Ovary (tissue), 3 donors: ENCODE data around the gene DHX38.

Source experiments
- EP300 ChIP-seq: sonication (generic); formaldehyde crosslinking; IDR thresholded peaks from one replicate; pipeline ENCODE4 v1.6.1; 2017; ENCODE audit warnings: antibody characterized with exemption
- TF ChIP-seq, protein P1 (sequence below), 3 donors: fragments of 450-650 bp in 2 of 3; fragments of 200-600 bp in 1 of 3; IDR thresholded peaks; one replicate each; pipeline versions ENCODE4 v1.5.1 to v1.8.0; 2016 to 2022; ENCODE audit warnings: antibody characterized with exemption in 3 of 3, mild to moderate bottlenecking in 1 of 3
- donor health status: DM: no; HTN: no; CAD: no.

DNA sequence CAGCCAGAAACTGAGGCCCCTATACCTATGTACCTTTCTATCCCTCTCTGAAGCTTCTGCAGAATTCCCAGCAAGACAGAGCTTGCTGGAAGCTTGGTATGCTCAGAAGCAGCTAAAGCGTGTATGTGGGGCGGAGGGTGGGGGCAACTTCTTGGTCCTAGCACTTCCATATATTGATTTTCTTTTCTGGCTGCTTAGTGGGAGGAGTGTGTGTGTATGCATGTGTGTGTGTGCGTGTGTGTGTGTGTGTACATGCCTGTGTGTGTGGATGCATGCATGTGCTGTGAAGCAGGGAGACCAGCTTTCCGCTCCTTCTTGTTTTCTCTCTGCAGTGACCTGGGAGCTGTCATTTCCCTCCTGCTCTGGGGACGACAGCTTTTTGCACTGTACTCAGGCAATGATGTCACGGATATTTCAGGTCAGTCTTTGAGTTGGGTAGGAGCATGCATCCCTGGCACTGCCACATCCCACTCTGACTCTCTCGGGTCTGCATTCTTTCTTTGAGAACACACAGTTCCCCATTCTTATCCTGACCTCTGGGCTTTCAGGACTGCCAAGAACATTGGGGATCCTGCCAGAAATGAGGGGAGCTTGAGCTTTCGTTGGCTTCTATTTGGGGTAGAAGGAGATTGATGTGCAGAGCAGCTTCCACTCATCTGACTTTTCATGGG lies 20.0 kb upstream of the DHX38 start:
- TF ChIP-seq, protein P1, sequence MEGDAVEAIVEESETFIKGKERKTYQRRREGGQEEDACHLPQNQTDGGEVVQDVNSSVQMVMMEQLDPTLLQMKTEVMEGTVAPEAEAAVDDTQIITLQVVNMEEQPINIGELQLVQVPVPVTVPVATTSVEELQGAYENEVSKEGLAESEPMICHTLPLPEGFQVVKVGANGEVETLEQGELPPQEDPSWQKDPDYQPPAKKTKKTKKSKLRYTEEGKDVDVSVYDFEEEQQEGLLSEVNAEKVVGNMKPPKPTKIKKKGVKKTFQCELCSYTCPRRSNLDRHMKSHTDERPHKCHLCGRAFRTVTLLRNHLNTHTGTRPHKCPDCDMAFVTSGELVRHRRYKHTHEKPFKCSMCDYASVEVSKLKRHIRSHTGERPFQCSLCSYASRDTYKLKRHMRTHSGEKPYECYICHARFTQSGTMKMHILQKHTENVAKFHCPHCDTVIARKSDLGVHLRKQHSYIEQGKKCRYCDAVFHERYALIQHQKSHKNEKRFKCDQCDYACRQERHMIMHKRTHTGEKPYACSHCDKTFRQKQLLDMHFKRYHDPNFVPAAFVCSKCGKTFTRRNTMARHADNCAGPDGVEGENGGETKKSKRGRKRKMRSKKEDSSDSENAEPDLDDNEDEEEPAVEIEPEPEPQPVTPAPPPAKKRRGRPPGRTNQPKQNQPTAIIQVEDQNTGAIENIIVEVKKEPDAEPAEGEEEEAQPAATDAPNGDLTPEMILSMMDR (IDR thresholded peaks at IDR 0.05) = no peak
- no peak for TF ChIP-seq EP300
